ENCODE results near the gene POLR1E. TPM values are rescaled to one million over a fixed set of nuclear protein-coding genes. Genes with fewer than 3 reads are reported as not detected.

The POLR1E gene
- total and polyA plus RNA-seq, 9 of the 15 experiments (the other 6 are each of a cell fraction or from before 2014, with no cell fraction given), result 18.9 to 102 (median 74.4) TPM

- ChIA-PET POLR2A (interaction anchor here (0.6 to 1.6 kb wide), 11 partner anchors 10 to 717 kb away, joined by 3 to 6 read pairs (median 3); no protein-coding TSS in a partner anchor), CTCF (ENCODE audit: low intra/inter-chr PET ratio) (no interaction called here)
- H4K20me1 ChIP-seq (replicated peaks; ENCODE audit: control insufficient read depth, insufficient read depth, low read length), result peaks cover 11% of the 10 kb centered on the region; the same call in 1 of the 2 replicates
- intact Hi-C loops (cut with micrococcal nuclease) (no loop called here), in situ Hi-C loops (cut with MboI) (no loop called here)
- peak overlapping the region in 1 of 2 experiments; percentile 4; a peak in 1 of 4 replicates for H3K9ac ChIP-seq (ENCODE audit: insufficient read depth in 1 of 2, low read depth in 2 of 2, low read length in 2 of 2)
- H3K79me2 ChIP-seq (ENCODE audit: control insufficient read depth, insufficient read depth, low read length), result no peaks in the 10 kb centered on the region
- no peak overlapping the region for H3K4me2 ChIP-seq (ENCODE audit: insufficient read depth, low read length)
- TF ChIP-seq POLR2A (conservative IDR thresholded peaks at IDR 0.05), result peak; percentile 33; the same call in 1 of the 2 replicates
- TF ChIP-seq THAP7 (CRISPR knock-in tag; IDR thresholded peaks at IDR 0.05), result no peak
- WGBS (ENCODE audit: insufficient coverage, low coverage, missing lambda C conversion rate), result 76% methylated on average over 5 of the region's 5 CpGs
- peaks cover 4 to 5% of the 10 kb centered on the region in 2 experiments; a peak in 2 of 5 replicates for H3K4me1 ChIP-seq (replicated peaks in 1 of 2; ENCODE audit: control insufficient read depth in 2 of 2, insufficient read depth in 2 of 2, low read length in 2 of 2)
- H3K9me3 ChIP-seq (replicated peaks; ENCODE audit: control insufficient read depth, insufficient read depth, low read depth, low read length), result no peaks in the 10 kb centered on the region
- DNase-seq (ENCODE audit: extremely low read depth in 1 of 4, low spot score in 3 of 4) (no peak), FAIRE-seq (no peak), ATAC-seq (no peak)
- H3K27me3 ChIP-seq (ENCODE audit: control insufficient read depth in 2 of 2, insufficient read depth in 2 of 2, low read length in 2 of 2), result no peaks in the 10 kb centered on the region
- peaks cover 3% of the 10 kb centered on the region for H3K9me1 ChIP-seq (ENCODE audit: control insufficient read depth, insufficient read depth, low read length)
- peaks cover 58% of the 10 kb centered on the region for H3K36me3 ChIP-seq (ENCODE audit: control insufficient read depth, insufficient read depth, low read length)
- BruUV-seq (replicated peaks), result no TSS peak
- H2AFZ ChIP-seq (ENCODE audit: low read depth, low read length), result no peak overlapping the region
- no peak overlapping the region for H3K4me3 ChIP-seq
- no peak overlapping the region for H3K27ac ChIP-seq (ENCODE audit: extremely low read depth, low read depth, low read length)
These were observed 22.5 kb downstream of the POLR1E start for GRCh38 chr9:37508135-37508833.

GRCh38 chr9:37508834-37509206 is 23.1 kb downstream of the POLR1E start:
- FAIRE-seq, result no peak
- H3K4me1 ChIP-seq (replicated peaks in 1 of 2; ENCODE audit: control insufficient read depth in 2 of 2, insufficient read depth in 2 of 2, low read length in 2 of 2), result peaks cover 4 to 5% of the 10 kb centered on the region in 2 experiments; a peak in 2 of 5 replicates
- H3K36me3 ChIP-seq (ENCODE audit: control insufficient read depth, insufficient read depth, low read length), result peaks cover 52% of the 10 kb centered on the region
- ATAC-seq, result no peak
- H3K4me3 ChIP-seq, result no peak overlapping the region
- H3K27ac ChIP-seq (ENCODE audit: extremely low read depth, low read depth, low read length), result no peak overlapping the region
- H3K4me2 ChIP-seq (ENCODE audit: insufficient read depth, low read length), result no peak overlapping the region
- intact Hi-C loops (cut with micrococcal nuclease), result no loop called here
- H3K9ac ChIP-seq (ENCODE audit: insufficient read depth in 1 of 2, low read depth in 2 of 2, low read length in 2 of 2), result no peak overlapping the region
- H3K27me3 ChIP-seq (ENCODE audit: control insufficient read depth in 2 of 2, insufficient read depth in 2 of 2, low read length in 2 of 2), result no peaks in the 10 kb centered on the region
- in situ Hi-C loops (cut with MboI), result no loop called here
- peaks cover 3% of the 10 kb centered on the region for H3K9me1 ChIP-seq (ENCODE audit: control insufficient read depth, insufficient read depth, low read length)
- BruUV-seq (replicated peaks), result no TSS peak
- no peak overlapping the region for H2AFZ ChIP-seq (ENCODE audit: low read depth, low read length)
- no peak for DNase-seq (ENCODE audit: extremely low read depth in 1 of 4, low spot score in 3 of 4)
- WGBS (ENCODE audit: insufficient coverage, low coverage, missing lambda C conversion rate), result 87% methylated on average over 3 of the region's 3 CpGs
- POLR2A ChIA-PET, result interaction anchor here (0.6 to 1.6 kb wide), 8 partner anchors 13 to 717 kb away, joined by 3 to 6 read pairs (median 4); no protein-coding TSS in a partner anchor
- CTCF ChIA-PET (ENCODE audit: low intra/inter-chr PET ratio), result no interaction called here
- TF ChIP-seq POLR2A (conservative IDR thresholded peaks at IDR 0.05), result peak; percentile 27; the same call in 1 of the 2 replicates
- TF ChIP-seq SNIP1 (IDR thresholded peaks at IDR 0.05; ENCODE audit: low read depth), result no peak
- TF ChIP-seq POLR2AphosphoS5 (IDR thresholded peaks at IDR 0.05; ENCODE audit: control insufficient read depth, insufficient read depth, low read depth, low read length), result 0 out of 2 replicates have a peak, but pooled peaks have one; percentile 12
- no peak for TF ChIP-seq GTF2E2 (tag; IDR thresholded peaks at IDR 0.05)
- no peaks in the 10 kb centered on the region for H3K9me3 ChIP-seq (replicated peaks; ENCODE audit: control insufficient read depth, insufficient read depth, low read depth, low read length)
- H4K20me1 ChIP-seq (replicated peaks; ENCODE audit: control insufficient read depth, insufficient read depth, low read length), result peaks cover 11% of the 10 kb centered on the region; the same call in 1 of the 2 replicates
- H3K79me2 ChIP-seq (ENCODE audit: control insufficient read depth, insufficient read depth, low read length), result no peaks in the 10 kb centered on the region

All from K562 (cell line).